ENCODE results near the gene KRTCAP3. TPM values are rescaled to one million over a fixed set of nuclear protein-coding genes. Genes with fewer than 3 reads are reported as not detected.

KRTCAP3 gene
- total and polyA plus RNA-seq, 2 of the 8 experiments (the other 6 are each of a cell fraction or from before 2014, with no cell fraction given): 55.4 to 72.5 TPM

DNA sequence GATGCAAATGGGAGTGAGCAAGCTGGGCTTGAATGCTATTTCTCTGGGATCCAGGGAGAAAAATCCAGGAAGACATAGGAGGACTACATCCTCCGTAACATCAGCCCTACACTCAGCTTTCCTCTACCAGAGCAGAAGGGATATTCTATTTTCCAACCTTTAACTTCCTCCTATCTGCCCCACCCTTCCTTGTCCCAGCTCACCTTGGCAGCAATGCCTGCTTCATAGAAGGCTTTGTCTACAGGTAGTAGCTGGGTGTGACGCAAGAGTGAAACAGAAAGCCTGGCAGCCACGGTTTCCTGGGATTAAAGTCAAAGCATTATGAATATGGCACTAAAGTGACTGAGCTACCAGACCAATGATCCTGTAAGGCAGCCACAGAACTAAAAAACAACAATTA, 3.9 kb downstream of the KRTCAP3 start:
- Histone ChIP-seq H2BK5ac (ENCODE audit: low read depth, low read length) (no peak overlapping the region), H3K27me3 (replicated peaks in 1 of 4; ENCODE audit: control insufficient read depth in 3 of 4, extremely low read depth in 1 of 4, insufficient read depth in 3 of 4, low read length in 3 of 4) (no peaks in the 10 kb centered on the region), H2AFZ (ENCODE audit: low read length) (no peak overlapping the region), H3K36me3 (ENCODE audit: control insufficient read depth in 2 of 4, insufficient read depth in 4 of 4, low read length in 3 of 4) (peaks cover 0 to 19% (median 4%) of the 10 kb centered on the region in 4 experiments; a peak in 6 of 8 replicates), H3K4me1 (replicated peaks in 1 of 4; ENCODE audit: control insufficient read depth in 3 of 4, insufficient read depth in 4 of 4, low read length in 3 of 4) (peaks cover 0 to 14% (median 8%) of the 10 kb centered on the region in 4 experiments; a peak in 5 of 7 replicates), H4K5ac (ENCODE audit: insufficient read length, low read depth, low read length) (no peak overlapping the region), H3K79me2 (ENCODE audit: control insufficient read depth in 1 of 2, insufficient read depth in 2 of 2, low read length in 2 of 2) (no peaks in the 10 kb centered on the region), H3K4me2 (ENCODE audit: insufficient read depth in 1 of 2, low read depth in 2 of 2, low read length in 2 of 2) (no peak overlapping the region), H4K8ac (ENCODE audit: extremely low read depth, insufficient read depth, low read length) (no peak overlapping the region), H3K23ac (ENCODE audit: insufficient read length) (no peak overlapping the region), H4K91ac (replicated peaks; ENCODE audit: insufficient read length, low read length) (no peak overlapping the region), H3K14ac (ENCODE audit: insufficient read length) (no peak overlapping the region), H2BK12ac (ENCODE audit: low read depth, low read length) (no peak overlapping the region), H3K56ac (replicated peaks; ENCODE audit: insufficient read length, low read depth, low read length) (no peak overlapping the region), H4K20me1 (replicated peaks in 1 of 2; ENCODE audit: control insufficient read depth in 1 of 2, insufficient read depth in 2 of 2, low read length in 2 of 2) (no peaks in the 10 kb centered on the region), H3K27ac (ENCODE audit: low read depth, low read length) (no peak overlapping the region), H3K9me3 (ENCODE audit: insufficient read depth in 2 of 2, low read depth in 1 of 2, low read length in 1 of 2) (no peaks in the 10 kb centered on the region), H3K4ac (replicated peaks; ENCODE audit: insufficient read length, low read depth, low read length) (no peak overlapping the region), H3K18ac (ENCODE audit: extremely low read depth, low read length) (no peak overlapping the region), H3K79me1 (ENCODE audit: low read depth, low read length) (no peaks in the 10 kb centered on the region; the same call in 1 of the 2 replicates), H2BK15ac (ENCODE audit: low read length) (no peak overlapping the region), H2BK20ac (ENCODE audit: low read length) (no peak overlapping the region), H3K23me2 (ENCODE audit: low read depth, low read length) (peaks cover 8% of the 10 kb centered on the region), H3K4me3 (ENCODE audit: extremely low read depth in 1 of 4, insufficient read depth in 2 of 4, low read depth in 3 of 4, low read length in 4 of 4) (no peak overlapping the region), H3K9ac (replicated peaks in 1 of 4; ENCODE audit: extremely low read depth in 1 of 4, low read depth in 3 of 4, low read length in 3 of 4) (no peak overlapping the region), H2BK120ac (replicated peaks; ENCODE audit: low read depth, low read length) (no peak overlapping the region), H2AK5ac (ENCODE audit: low read depth, low read length) (no peak overlapping the region)
- ChIA-PET POLR2A (ENCODE audit: partially characterized antibody) (interaction anchor here (1.2 to 1.9 kb wide), 5 partner anchors 9 to 89 kb away, joined by 3 to 10 read pairs (median 5); partner anchors contain the start of genes GTF3C2, NRBP1 and PPM1G), CTCF (ENCODE audit: partially characterized antibody) (no interaction called here)
- DNase-seq (ENCODE audit: low read depth in 1 of 2, low spot score in 2 of 2): no peak
- TF ChIP-seq POU5F1 (IDR thresholded peaks at IDR 0.05; ENCODE audit: low read depth, low read length) (no peak), CTBP2 (IDR thresholded peaks at IDR 0.05; ENCODE audit: borderline replicate concordance, insufficient read depth, insufficient read length, low read length) (no peak), HDAC2 (IDR thresholded peaks at IDR 0.05; ENCODE audit: borderline replicate concordance in 1 of 2, low read depth in 2 of 2, low read length in 2 of 2) (no peak), CEBPB (IDR thresholded peaks at IDR 0.05; ENCODE audit: low read depth, low read length) (peak; percentile 46), TBP (IDR thresholded peaks at IDR 0.05; ENCODE audit: low read depth, low read length) (no peak), ZNF274 (IDR thresholded peaks at IDR 0.05; ENCODE audit: borderline replicate concordance, extremely low read depth, low read length) (no peak), RBBP5 (IDR thresholded peaks at IDR 0.05; ENCODE audit: borderline replicate concordance, low read depth, low read length) (no peak)
- no peak for FAIRE-seq
- 88% methylated on average over 3 of the region's 3 CpGs; no CpG with 5 or more reads in 1 of the 2 experiments for WGBS, 2 experiments (ENCODE audit: extremely low coverage in 1 of 2, insufficient coverage in 1 of 2, insufficient read length in 1 of 2, insufficient replicate concordance in 2 of 2, low coverage in 1 of 2, low lambda C conversion rate in 2 of 2, missing lambda C conversion rate in 1 of 2)
